K562 (cell line): ENCODE results near the gene CDRT15. TPM values are rescaled to one million over a fixed set of nuclear protein-coding genes. Genes with fewer than 3 reads are reported as not detected.

Source experiments
- ARID1B ChIP-seq: fragments of 450-650 bp; IDR thresholded peaks from 2 replicates; pipeline ENCODE4 v1.6.1; 2016; ENCODE audit warnings: antibody characterized with exemption, mild to moderate bottlenecking, inconsistent platforms
- EP400 ChIP-seq: fragments of 450-650 bp; IDR thresholded peaks from 2 replicates; pipeline ENCODE4 v1.6.1; 2017; ENCODE audit warnings: antibody characterized with exemption, mild to moderate bottlenecking, moderate library complexity
- KDM5B ChIP-seq: fragments of 200-600 bp; sonication (generic); IDR thresholded peaks from 2 replicates; pipeline ENCODE4 v1.6.1; 2012; ENCODE audit warnings: low read depth, mild to moderate bottlenecking, moderate library complexity, low read length, control low read depth, inconsistent platforms; ENCODE audit not compliant: insufficient replicate concordance
- MAFF ChIP-seq: IDR thresholded peaks from 2 replicates; pipeline ENCODE4 v1.6.1; 2012; ENCODE audit warnings: low read length, improper control_type of control experiment
- MAZ ChIP-seq, 2 experiments: fragments of 450-650 bp in 1 of 2; sonication (generic) in 1 of 2; formaldehyde crosslinking; IDR thresholded peaks in 1 of 2; conservative IDR thresholded peaks in 1 of 2; 2 replicates each; pipeline versions ENCODE4 v1.4.0 to v1.5.0; 2020; ENCODE audit warnings: mild to moderate bottlenecking in 1 of 2, missing genetic modification reagents in 1 of 2
- NR1H2 ChIP-seq: sonication (generic); formaldehyde crosslinking; IDR thresholded peaks from 2 replicates; pipeline ENCODE4 v1.4.0; 2020; ENCODE audit warnings: mild to moderate bottlenecking, missing genetic modification reagents
- SIRT6 ChIP-seq: IDR thresholded peaks from one replicate; pipeline ENCODE4 v1.6.1; 2012; ENCODE audit warnings: low read depth, mild to moderate bottlenecking, control low read depth, inconsistent platforms, low read length, moderate library complexity
- SMAD2 ChIP-seq: fragments of 150-350 bp; IDR thresholded peaks from 2 replicates; pipeline ENCODE4 v1.6.1; 2014; ENCODE audit warnings: low read depth, mild to moderate bottlenecking, low read length
- TAL1 ChIP-seq: fragments of 450-650 bp; IDR thresholded peaks from 2 replicates; pipeline ENCODE4 v1.6.1; 2016; ENCODE audit warnings: mild to moderate bottlenecking
- ZNF184 ChIP-seq: sonication (generic); formaldehyde crosslinking; IDR thresholded peaks from 2 replicates; pipeline ENCODE4 v1.5.0; 2020; ENCODE audit warnings: missing genetic modification reagents
- ZNF224 ChIP-seq: sonication (generic); formaldehyde crosslinking; IDR thresholded peaks from 2 replicates; pipeline ENCODE4 v1.8.0; 2022; ENCODE audit warnings: mild to moderate bottlenecking, missing genetic modification reagents
- ZNF609 ChIP-seq: sonication (generic); formaldehyde crosslinking; IDR thresholded peaks from 2 replicates; pipeline ENCODE4 v1.8.1; 2023; ENCODE audit warnings: missing genetic modification reagents, mild to moderate bottlenecking, borderline replicate concordance
- polyA plus RNA-seq, 8 experiments: library from polyadenylated mRNA; depleted of rRNA in 4 of 8; stranded (reverse) in 5 of 8; unstranded in 3 of 8; fragments of >200 nt; fragmentation: Nextera tagmentation in 2 of 8; fragmentation: Illumina TruSeq in 1 of 8; extraction: Ambion mirVana in 2 of 8; extraction: Trizol in 1 of 8; gene quantifications; 2 replicates each; pipeline versions ENCODE4 v1.2.1 to v1.2.3, GENCODE V29; 2011 to 2014; ENCODE audit warnings: inconsistent platforms in 1 of 8, missing spikeins in 1 of 8
- total RNA-seq, 7 experiments: library from RNA; depleted of rRNA in 6 of 7; stranded (reverse); fragments of >200 nt in 6 of 7; fragmentation: Illumina TruSeq in 2 of 7; extraction: Trizol in 2 of 7; gene quantifications; 2 replicates each; pipeline versions ENCODE4 v1.2.1 to v1.2.3, GENCODE V29; 2011 to 2021; ENCODE audit warnings: low replicate concordance in 1 of 7
- TF ChIP-seq, protein P1 (sequence below): fragments of 250-450 bp; sonication (Bioruptor Pico); IDR thresholded peaks from 2 replicates; pipeline ENCODE4 v1.8.0; 2022; ENCODE audit warnings: inconsistent platforms, mild to moderate bottlenecking, moderate library complexity, borderline replicate concordance
- TF ChIP-seq, protein P2 (sequence below), 2 experiments: fragments of 450-650 bp; IDR thresholded peaks; 2 replicates each; pipeline ENCODE4 v1.6.1; 2016; ENCODE audit warnings: mild to moderate bottlenecking in 2 of 2, borderline replicate concordance in 1 of 2, low read depth in 1 of 2, moderate library complexity in 1 of 2

CDRT15 gene
- total and polyA plus RNA-seq, 9 of the 15 experiments (the other 6 are each of a cell fraction or from before 2014, with no cell fraction given) = not detected

DNA sequence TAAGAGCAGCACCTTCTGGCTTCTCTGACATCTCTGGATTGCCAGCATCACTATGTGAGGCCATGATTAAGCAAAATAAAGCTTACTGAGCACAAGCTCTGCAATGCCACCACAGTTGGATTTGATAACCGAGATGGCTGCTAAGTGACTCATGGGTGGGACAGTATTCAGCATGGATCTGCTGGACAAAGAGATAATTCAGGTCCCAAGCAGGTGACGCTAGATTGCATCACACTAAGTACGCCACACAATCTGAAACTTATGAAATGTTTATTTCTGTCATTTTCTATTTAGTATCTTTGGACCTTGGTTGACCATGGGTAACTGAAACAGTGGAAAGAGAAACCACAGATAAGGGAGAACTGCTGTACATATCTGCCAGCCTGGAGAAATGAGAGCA is 27.4 kb downstream of the CDRT15 start (continued):
- TF ChIP-seq NR1H2 (CRISPR knock-in tag) (no peak), ZNF224 (CRISPR knock-in tag) (no peak), SIRT6 (no peak), TAL1 (peak; percentile 79), MAFF (0 out of 2 replicates have a peak, but pooled peaks have one; percentile 2), KDM5B (no peak), MAZ (CRISPR knock-in tag; conservative IDR thresholded peaks at IDR 0.05 in 1 of 2, IDR thresholded peaks at IDR 0.05 in 1 of 2) (no peak), ZNF609 (CRISPR knock-in tag) (no peak), ARID1B (peak; percentile 83), ZNF184 (no peak), EP400 (peak; percentile 61), SMAD2 (no peak)
- TF ChIP-seq, protein P1, sequence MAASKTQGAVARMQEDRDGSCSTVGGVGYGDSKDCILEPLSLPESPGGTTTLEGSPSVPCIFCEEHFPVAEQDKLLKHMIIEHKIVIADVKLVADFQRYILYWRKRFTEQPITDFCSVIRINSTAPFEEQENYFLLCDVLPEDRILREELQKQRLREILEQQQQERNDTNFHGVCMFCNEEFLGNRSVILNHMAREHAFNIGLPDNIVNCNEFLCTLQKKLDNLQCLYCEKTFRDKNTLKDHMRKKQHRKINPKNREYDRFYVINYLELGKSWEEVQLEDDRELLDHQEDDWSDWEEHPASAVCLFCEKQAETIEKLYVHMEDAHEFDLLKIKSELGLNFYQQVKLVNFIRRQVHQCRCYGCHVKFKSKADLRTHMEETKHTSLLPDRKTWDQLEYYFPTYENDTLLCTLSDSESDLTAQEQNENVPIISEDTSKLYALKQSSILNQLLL (CRISPR knock-in tag) = no peak
- TF ChIP-seq, protein P2, sequence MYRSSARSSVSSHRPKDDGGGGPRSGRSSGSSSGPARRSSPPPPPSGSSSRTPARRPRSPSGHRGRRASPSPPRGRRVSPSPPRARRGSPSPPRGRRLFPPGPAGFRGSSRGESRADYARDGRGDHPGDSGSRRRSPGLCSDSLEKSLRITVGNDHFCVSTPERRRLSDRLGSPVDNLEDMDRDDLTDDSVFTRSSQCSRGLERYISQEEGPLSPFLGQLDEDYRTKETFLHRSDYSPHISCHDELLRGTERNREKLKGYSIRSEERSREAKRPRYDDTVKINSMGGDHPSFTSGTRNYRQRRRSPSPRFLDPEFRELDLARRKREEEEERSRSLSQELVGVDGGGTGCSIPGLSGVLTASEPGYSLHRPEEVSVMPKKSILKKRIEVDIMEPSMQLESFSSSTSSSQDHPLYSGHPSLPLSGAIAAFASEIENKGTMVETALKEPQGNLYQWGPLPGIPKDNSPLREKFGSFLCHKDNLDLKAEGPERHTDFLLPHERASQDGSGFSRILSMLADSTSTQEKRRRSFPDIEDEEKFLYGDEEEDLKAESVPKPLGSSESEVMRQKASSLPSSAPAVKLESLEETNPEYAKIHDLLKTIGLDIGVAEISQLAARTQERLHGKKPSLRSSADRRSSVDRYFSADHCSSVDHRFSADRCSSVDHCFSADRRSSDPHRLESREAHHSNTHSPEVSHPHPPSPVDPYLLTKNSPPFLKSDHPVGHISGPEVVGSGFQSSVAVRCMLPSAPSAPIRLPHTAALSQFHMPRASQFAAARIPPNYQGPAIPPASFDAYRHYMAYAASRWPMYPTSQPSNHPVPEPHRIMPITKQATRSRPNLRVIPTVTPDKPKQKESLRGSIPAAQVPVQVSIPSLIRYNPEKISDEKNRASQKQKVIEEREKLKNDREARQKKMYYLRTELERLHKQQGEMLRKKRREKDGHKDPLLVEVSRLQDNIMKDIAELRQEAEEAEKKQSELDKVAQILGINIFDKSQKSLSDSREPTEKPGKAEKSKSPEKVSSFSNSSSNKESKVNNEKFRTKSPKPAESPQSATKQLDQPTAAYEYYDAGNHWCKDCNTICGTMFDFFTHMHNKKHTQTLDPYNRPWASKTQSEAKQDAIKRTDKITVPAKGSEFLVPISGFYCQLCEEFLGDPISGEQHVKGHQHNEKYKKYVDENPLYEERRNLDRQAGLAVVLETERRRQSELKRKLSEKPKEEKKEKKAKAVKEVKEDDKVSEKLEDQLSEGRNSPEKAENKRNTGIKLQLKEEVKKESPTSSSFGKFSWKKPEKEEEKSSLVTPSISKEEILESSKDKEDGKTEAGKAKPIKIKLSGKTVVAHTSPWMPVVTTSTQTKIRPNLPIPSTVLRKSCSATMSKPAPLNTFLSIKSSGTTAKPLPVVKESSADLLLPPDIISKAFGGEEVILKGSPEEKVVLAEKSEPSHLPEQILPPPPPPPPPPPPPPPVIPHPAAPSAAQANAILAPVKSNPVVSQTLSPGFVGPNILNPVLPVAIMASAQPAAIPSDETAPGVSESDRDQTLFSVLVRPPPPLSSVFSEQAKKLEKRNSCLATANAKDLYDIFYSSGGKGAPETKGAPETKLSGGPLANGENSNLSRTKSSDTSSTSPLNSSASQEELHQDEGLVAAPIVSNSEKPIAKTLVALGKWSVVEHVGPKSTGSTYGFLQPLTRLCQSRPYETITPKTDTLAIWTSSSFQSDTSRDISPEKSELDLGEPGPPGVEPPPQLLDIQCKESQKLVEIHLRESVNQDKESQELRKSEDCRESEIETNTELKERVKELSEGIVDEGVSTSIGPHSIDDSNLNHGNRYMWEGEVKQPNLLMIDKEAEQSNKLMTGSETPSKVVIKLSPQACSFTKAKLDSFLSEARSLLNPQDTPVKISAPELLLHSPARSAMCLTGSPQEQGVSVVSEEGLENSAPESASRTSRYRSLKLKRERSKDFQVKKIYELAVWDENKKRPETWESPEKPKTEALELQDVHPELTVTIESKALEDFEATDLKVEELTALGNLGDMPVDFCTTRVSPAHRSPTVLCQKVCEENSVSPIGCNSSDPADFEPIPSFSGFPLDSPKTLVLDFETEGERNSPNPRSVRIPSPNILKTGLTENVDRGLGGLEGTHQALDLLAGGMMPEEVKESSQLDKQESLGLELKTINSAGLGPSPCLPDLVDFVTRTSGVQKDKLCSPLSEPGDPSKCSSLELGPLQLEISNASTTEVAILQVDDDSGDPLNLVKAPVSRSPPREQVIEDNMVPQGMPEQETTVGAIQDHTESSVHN (IDR thresholded peaks at IDR 0.05; ENCODE audit: borderline replicate concordance in 1 of 2, low read depth in 1 of 2) = peak in 1 of 2 experiments; percentile 56; a peak in 1 of 4 replicates
